Measurements from ENCODE around the gene ABTB2. TPM values are rescaled to one million over a fixed set of nuclear protein-coding genes. Genes with fewer than 3 reads are reported as not detected.

Gene ABTB2
- polyA plus RNA-seq, 1 experiment: 6.3 TPM

- ChIA-PET POLR2A (no interaction called here), CTCF (interaction anchor here (1.4 to 2.2 kb wide), 4 partner anchors 9 to 117 kb away, joined by 3 to 6 read pairs (median 3); no protein-coding TSS in a partner anchor)
- Histone ChIP-seq H3K4me3 (ENCODE audit: low read depth, low read length) (no peak overlapping the region), H3K27me3 (ENCODE audit: control insufficient read depth, insufficient read depth, low read length) (no peaks in the 10 kb centered on the region; the same call in 1 of the 2 replicates), H3K36me3 (ENCODE audit: control insufficient read depth, insufficient read depth, low read length) (no peaks in the 10 kb centered on the region)
- TF ChIP-seq, protein P1, sequence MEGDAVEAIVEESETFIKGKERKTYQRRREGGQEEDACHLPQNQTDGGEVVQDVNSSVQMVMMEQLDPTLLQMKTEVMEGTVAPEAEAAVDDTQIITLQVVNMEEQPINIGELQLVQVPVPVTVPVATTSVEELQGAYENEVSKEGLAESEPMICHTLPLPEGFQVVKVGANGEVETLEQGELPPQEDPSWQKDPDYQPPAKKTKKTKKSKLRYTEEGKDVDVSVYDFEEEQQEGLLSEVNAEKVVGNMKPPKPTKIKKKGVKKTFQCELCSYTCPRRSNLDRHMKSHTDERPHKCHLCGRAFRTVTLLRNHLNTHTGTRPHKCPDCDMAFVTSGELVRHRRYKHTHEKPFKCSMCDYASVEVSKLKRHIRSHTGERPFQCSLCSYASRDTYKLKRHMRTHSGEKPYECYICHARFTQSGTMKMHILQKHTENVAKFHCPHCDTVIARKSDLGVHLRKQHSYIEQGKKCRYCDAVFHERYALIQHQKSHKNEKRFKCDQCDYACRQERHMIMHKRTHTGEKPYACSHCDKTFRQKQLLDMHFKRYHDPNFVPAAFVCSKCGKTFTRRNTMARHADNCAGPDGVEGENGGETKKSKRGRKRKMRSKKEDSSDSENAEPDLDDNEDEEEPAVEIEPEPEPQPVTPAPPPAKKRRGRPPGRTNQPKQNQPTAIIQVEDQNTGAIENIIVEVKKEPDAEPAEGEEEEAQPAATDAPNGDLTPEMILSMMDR (IDR thresholded peaks at IDR 0.05; ENCODE audit: insufficient read depth, low read depth, low read length): no peak
- no peak for DNase-seq (ENCODE audit: low read depth)
Observed at GRCh38 chr11:34290926-34291325, 66.9 kb downstream of the ABTB2 start.

GRCh38 chr11:34288492-34288891 is 69.3 kb downstream of the ABTB2 start:
- no peak for DNase-seq (ENCODE audit: low read depth)
- H3K4me3 ChIP-seq (ENCODE audit: low read depth, low read length): no peak overlapping the region
- ChIA-PET CTCF (no interaction called here), POLR2A (no interaction called here)
- no peaks in the 10 kb centered on the region; the same call in 1 of the 2 replicates for H3K27me3 ChIP-seq (ENCODE audit: control insufficient read depth, insufficient read depth, low read length)
- H3K36me3 ChIP-seq (ENCODE audit: control insufficient read depth, insufficient read depth, low read length): no peaks in the 10 kb centered on the region
- TF ChIP-seq, protein P1 (IDR thresholded peaks at IDR 0.05; ENCODE audit: insufficient read depth, low read depth, low read length): no peak

GRCh38 chr11:34284811-34285481 is 72.9 kb downstream of the ABTB2 start:
- no peak overlapping the region for H3K4me3 ChIP-seq (ENCODE audit: low read depth, low read length)
- DNase-seq (ENCODE audit: low read depth): no peak
- no peaks in the 10 kb centered on the region for H3K36me3 ChIP-seq (ENCODE audit: control insufficient read depth, insufficient read depth, low read length)
- no peaks in the 10 kb centered on the region; the same call in 1 of the 2 replicates for H3K27me3 ChIP-seq (ENCODE audit: control insufficient read depth, insufficient read depth, low read length)
- TF ChIP-seq, protein P1 (IDR thresholded peaks at IDR 0.05; ENCODE audit: insufficient read depth, low read depth, low read length): no peak
- CTCF ChIA-PET: interaction anchor here (1.7 kb wide), 1 partner anchor 18 kb away, joined by 5 read pairs; no protein-coding TSS in a partner anchor
- POLR2A ChIA-PET: no interaction called here

DNA sequence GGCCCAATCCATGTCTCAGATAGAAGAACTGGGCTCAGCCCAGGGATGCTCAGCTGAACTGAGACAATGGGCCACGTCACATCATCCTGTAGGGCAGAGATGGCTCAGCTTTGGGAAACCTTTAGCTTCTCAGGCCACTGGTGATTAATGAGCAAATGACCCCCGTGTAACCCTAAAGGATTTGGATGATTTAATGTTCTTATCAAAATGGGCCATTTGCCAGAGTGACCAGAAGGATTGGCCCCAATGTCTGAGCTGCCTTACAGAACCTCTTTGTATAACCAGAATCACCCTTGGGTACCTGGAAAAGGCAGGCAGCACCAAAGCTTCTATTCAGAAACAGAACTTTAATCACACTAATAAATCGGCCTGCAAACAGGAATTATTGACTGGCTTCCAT is 73.7 kb downstream of the ABTB2 start:
- no peak overlapping the region for H3K4me3 ChIP-seq (ENCODE audit: low read depth, low read length)
- DNase-seq (ENCODE audit: low read depth): no peak
- H3K36me3 ChIP-seq (ENCODE audit: control insufficient read depth, insufficient read depth, low read length): no peaks in the 10 kb centered on the region
- CTCF ChIA-PET: no interaction called here
- POLR2A ChIA-PET: no interaction called here
- TF ChIP-seq, protein P1 (IDR thresholded peaks at IDR 0.05; ENCODE audit: insufficient read depth, low read depth, low read length): no peak
- no peaks in the 10 kb centered on the region; the same call in 1 of the 2 replicates for H3K27me3 ChIP-seq (ENCODE audit: control insufficient read depth, insufficient read depth, low read length)

DNA sequence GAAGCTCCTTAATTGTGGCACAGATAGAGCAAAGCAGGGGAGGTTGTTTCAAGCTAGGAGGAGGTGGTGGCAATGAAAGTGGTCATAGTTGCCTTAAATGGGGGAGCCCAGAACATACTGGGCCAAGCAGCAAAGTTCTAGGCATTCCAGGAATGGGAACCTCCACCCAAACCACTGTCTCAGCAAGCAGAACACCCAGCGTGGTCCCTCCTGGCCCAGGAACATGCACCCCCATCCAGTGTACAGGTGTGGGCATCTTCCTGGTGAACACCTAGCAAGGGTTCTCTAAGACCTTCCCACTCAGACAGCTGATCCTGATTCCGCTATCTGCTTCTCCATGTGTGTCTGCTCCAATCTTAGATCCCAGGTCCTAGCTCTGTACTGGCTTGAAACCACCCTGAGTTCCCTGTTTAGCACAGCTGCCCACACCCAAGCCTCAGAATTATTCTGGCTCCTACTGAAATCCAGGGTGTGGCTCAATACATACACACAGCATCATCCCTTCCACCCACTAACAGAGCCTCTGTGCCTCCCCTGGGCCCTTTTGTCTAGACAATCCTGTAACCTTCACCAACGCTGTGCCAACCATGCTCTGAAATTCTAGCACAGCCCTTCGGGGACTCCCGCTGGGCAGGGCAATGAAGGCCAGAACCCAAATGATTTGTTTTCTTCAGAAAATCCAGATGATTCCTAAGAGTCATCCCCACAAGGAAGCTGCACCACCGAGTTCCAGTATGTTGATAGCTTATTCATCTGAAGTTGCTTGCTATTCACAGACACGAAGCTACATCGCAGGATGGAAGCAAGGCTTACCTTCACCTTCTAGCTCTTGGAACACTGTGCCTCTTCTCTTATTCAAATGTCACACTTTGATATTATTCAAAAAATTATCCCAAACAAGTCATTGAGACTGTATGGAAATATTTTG is 76.6 kb downstream of the ABTB2 start:
- Histone ChIP-seq H3K36me3 (ENCODE audit: control insufficient read depth, insufficient read depth, low read length) (no peaks in the 10 kb centered on the region), H3K27me3 (ENCODE audit: control insufficient read depth, insufficient read depth, low read length) (no peaks in the 10 kb centered on the region), H3K4me3 (ENCODE audit: low read depth, low read length) (no peak overlapping the region)
- TF ChIP-seq, protein P1 (IDR thresholded peaks at IDR 0.05; ENCODE audit: insufficient read depth, low read depth, low read length): no peak
- CTCF ChIA-PET: interaction anchor here (1.2 kb wide), 1 partner anchor 10 kb away, joined by 3 read pairs; no protein-coding TSS in a partner anchor
- POLR2A ChIA-PET: no interaction called here
- DNase-seq (ENCODE audit: low read depth): no peak

Data from BJ (cell line).